Fibroblast of mammary gland (primary cell): ENCODE data around the gene TBC1D1.

ENCODE experiments used
- DNase-seq: peaks from one replicate; pipeline ENCODE4 v3.0.0-alpha.2; 2010; ENCODE audit warnings: low read depth
- H3K4me3 ChIP-seq: 2 replicates; pipeline ENCODE4 v1.5.1; 2011; ENCODE audit warnings: low read depth, mild to moderate bottlenecking, low read length, moderate library complexity; ENCODE audit not compliant: control insufficient read depth
- CTCF ChIP-seq: conservative IDR thresholded peaks from 2 replicates; pipeline ENCODE4 v1.5.1; 2011; ENCODE audit warnings: low read depth, low read length, inconsistent platforms; ENCODE audit not compliant: control insufficient read depth, insufficient read depth

TBC1D1 gene

GRCh38 chr4:38065900-38066299, 175.0 kb downstream of the TBC1D1 start:
- no peak overlapping the region for H3K4me3 ChIP-seq
- no peak for TF ChIP-seq CTCF
- DNase-seq = no peak

GRCh38 chr4:38067499-38067898, 176.6 kb downstream of the TBC1D1 start:
- no peak for TF ChIP-seq CTCF

GRCh38 chr4:38068107-38068506, 177.2 kb downstream of the TBC1D1 start:
- DNase-seq = no peak
- no peak for TF ChIP-seq CTCF
- H3K4me3 ChIP-seq = no peak overlapping the region

More at GRCh38 chr4:38067499-38067898, 176.6 kb downstream of the TBC1D1 start:
- no peak overlapping the region for H3K4me3 ChIP-seq
- DNase-seq = no peak

- peak; percentile 84 for DNase-seq
- no peak overlapping the region for H3K4me3 ChIP-seq
- TF ChIP-seq CTCF = peak; percentile 61
Observed at GRCh38 chr4:38069271-38069760, 178.4 kb downstream of the TBC1D1 start.

GRCh38 chr4:38071801-38072431, 181.0 kb downstream of the TBC1D1 start:
- peak; percentile 64 for DNase-seq
- no peak for TF ChIP-seq CTCF
- H3K4me3 ChIP-seq = no peak overlapping the region

GRCh38 chr4:38072578-38072977, 181.7 kb downstream of the TBC1D1 start:
- TF ChIP-seq CTCF = no peak
- no peak overlapping the region for H3K4me3 ChIP-seq
- no peak for DNase-seq
